GM12878 (cell line): ENCODE measurements around the gene MACF1. TPM values are rescaled to one million over a fixed set of nuclear protein-coding genes. Genes with fewer than 3 reads are reported as not detected.

Experiments
- BCL3 ChIP-seq: IDR thresholded peaks from 2 replicates; pipeline ENCODE4 v1.6.1; 2011; ENCODE audit warnings: borderline replicate concordance, low read depth, mild to moderate bottlenecking, moderate library complexity, low read length; ENCODE audit not compliant: insufficient read depth, poor library complexity, severe bottlenecking
- CBX3 ChIP-seq: fragments of 200-600 bp; sonication (generic); IDR thresholded peaks from 2 replicates; pipeline ENCODE4 v1.6.1; 2016; ENCODE audit warnings: low read depth, borderline replicate concordance
- CREB1 ChIP-seq: IDR thresholded peaks from 2 replicates; pipeline ENCODE4 v1.6.1; 2012; ENCODE audit warnings: low read depth, mild to moderate bottlenecking, inconsistent platforms
- EED ChIP-seq: sonication (generic); IDR thresholded peaks from 2 replicates; pipeline ENCODE4 v1.6.1; 2016; ENCODE audit warnings: antibody characterized with exemption, low read depth
- HDAC6 ChIP-seq: fragments of 200-600 bp; sonication (generic); IDR thresholded peaks from one replicate; pipeline ENCODE4 v1.8.0; 2017; ENCODE audit warnings: antibody characterized with exemption; ENCODE audit not compliant: unreplicated experiment
- HDGF ChIP-seq: fragments of 450-650 bp; IDR thresholded peaks from 2 replicates; pipeline ENCODE4 v1.6.1; 2016; ENCODE audit warnings: antibody characterized with exemption
- JUNB ChIP-seq: IDR thresholded peaks from 2 replicates; pipeline ENCODE4 v1.6.1; 2016; ENCODE audit warnings: antibody characterized with exemption, mild to moderate bottlenecking
- KAT2A ChIP-seq: conservative IDR thresholded peaks from 2 replicates; pipeline ENCODE4 v1.6.1; 2011; ENCODE audit warnings: low read depth, low read length; ENCODE audit not compliant: control insufficient read depth
- KLF5 ChIP-seq: fragments of 450-650 bp; IDR thresholded peaks from 2 replicates; pipeline ENCODE4 v1.6.1; 2014; ENCODE audit warnings: mild to moderate bottlenecking; ENCODE audit not compliant: partially characterized antibody
- NR2C1 ChIP-seq: fragments of 450-650 bp; IDR thresholded peaks from 2 replicates; pipeline ENCODE4 v1.6.1; 2017; ENCODE audit warnings: antibody characterized with exemption, mild to moderate bottlenecking, moderate library complexity
- SPI1 ChIP-seq: IDR thresholded peaks from 2 replicates; pipeline ENCODE4 v1.6.1; 2011; ENCODE audit warnings: low read depth, mild to moderate bottlenecking, low read length, moderate library complexity, borderline replicate concordance; ENCODE audit not compliant: insufficient read depth
- USF1 ChIP-seq: IDR thresholded peaks from 2 replicates; pipeline ENCODE4 v1.6.1; 2011; ENCODE audit warnings: borderline replicate concordance, low read depth, mild to moderate bottlenecking, moderate library complexity, mixed read lengths, low read length; ENCODE audit not compliant: insufficient read depth; ENCODE audit errors: extremely low read length
- ZBTB40 ChIP-seq: fragments of 450-650 bp; IDR thresholded peaks from 2 replicates; pipeline ENCODE4 v1.6.1; 2016; ENCODE audit warnings: mild to moderate bottlenecking, moderate library complexity, borderline replicate concordance
- polyA plus RNA-seq, 11 experiments: library from polyadenylated mRNA; depleted of rRNA in 4 of 11; unstranded in 6 of 11; stranded (reverse) in 5 of 11; fragments of >200 nt; fragmentation: Nextera tagmentation in 4 of 11; fragmentation: Illumina TruSeq in 1 of 11; extraction: Ambion mirVana in 4 of 11; extraction: Trizol in 1 of 11; gene quantifications; 1 replicate in 1 of 11; 2 replicates in 10 of 11; pipeline versions ENCODE4 v1.2.1 to v1.2.3, GENCODE V29; 2011 to 2016; ENCODE audit warnings: inconsistent platforms in 2 of 11, missing spikeins in 2 of 11, low read depth in 1 of 11
- total RNA-seq, 4 experiments: library from RNA; depleted of rRNA in 3 of 4; stranded (reverse); fragments of >200 nt in 3 of 4; fragmentation: Illumina TruSeq in 1 of 4; extraction: Trizol in 1 of 4; gene quantifications; 2 replicates each; pipeline versions ENCODE4 v1.2.1 to v1.2.3, GENCODE V29; 2013 to 2021
- TF ChIP-seq, protein P1 (sequence below): fragments of 450-650 bp; IDR thresholded peaks from 2 replicates; pipeline ENCODE4 v1.6.1; 2017; ENCODE audit warnings: mild to moderate bottlenecking, low read depth, inconsistent platforms; ENCODE audit not compliant: poor library complexity, severe bottlenecking
- TF ChIP-seq, protein P2 (sequence below): IDR thresholded peaks from 2 replicates; pipeline ENCODE4 v1.6.1; 2012; ENCODE audit warnings: mild to moderate bottlenecking, low read depth, low read length

MACF1 gene
- total and polyA plus RNA-seq, 10 of the 15 experiments (the other 5 are each of a cell fraction or from before 2014, with no cell fraction given), result 15.5 to 201 (median 76.9) TPM

DNA sequence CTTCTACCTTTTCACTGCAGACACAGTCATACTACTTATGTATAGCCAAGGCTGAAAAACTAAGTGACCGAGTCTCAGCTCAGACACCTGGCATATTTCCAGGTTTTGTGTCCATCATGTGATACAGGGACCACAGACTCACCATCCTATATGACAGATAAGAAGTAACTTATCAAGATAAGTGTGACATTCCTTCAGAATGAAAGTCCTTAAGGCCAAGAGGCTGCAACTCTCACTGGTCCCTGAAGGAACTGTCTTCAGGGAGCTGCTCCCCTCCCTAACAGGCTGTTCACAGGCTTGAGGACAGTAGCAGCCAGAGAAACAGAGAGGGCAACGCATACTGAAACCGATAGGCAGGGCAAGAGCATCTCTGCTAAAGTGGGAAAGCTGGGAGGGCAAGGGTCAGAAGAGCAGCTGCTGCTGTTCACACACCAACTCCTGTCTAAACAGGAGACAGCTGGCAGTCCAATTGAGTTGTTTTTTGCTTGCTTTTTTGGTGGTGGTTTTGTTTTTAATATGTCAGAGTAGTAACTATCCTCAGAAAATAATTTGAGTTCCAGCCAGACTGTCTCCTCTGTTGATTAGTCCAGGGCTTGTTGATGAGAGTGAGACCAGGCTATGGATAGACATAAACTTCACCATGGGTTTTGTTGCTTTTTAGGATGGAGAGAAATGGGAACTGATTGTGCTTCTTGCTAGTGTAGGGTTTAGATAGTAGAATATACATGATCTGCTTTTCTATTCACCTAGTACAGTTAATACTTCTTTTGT lies 67.7 kb downstream of the MACF1 start (continued):
- TF ChIP-seq, protein P1, sequence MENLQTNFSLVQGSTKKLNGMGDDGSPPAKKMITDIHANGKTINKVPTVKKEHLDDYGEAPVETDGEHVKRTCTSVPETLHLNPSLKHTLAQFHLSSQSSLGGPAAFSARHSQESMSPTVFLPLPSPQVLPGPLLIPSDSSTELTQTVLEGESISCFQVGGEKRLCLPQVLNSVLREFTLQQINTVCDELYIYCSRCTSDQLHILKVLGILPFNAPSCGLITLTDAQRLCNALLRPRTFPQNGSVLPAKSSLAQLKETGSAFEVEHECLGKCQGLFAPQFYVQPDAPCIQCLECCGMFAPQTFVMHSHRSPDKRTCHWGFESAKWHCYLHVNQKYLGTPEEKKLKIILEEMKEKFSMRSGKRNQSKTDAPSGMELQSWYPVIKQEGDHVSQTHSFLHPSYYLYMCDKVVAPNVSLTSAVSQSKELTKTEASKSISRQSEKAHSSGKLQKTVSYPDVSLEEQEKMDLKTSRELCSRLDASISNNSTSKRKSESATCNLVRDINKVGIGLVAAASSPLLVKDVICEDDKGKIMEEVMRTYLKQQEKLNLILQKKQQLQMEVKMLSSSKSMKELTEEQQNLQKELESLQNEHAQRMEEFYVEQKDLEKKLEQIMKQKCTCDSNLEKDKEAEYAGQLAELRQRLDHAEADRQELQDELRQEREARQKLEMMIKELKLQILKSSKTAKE, result peak; percentile 51
- no peak for TF ChIP-seq KLF5
- TF ChIP-seq SPI1, result no peak
- no peak for TF ChIP-seq KAT2A
- no peak for TF ChIP-seq ZBTB40
- no peak for TF ChIP-seq USF1
- 0 out of 2 replicates have a peak, but pooled peaks have one; percentile 50 for TF ChIP-seq HDGF
- no peak for TF ChIP-seq CBX3
- TF ChIP-seq EED, result peak; percentile 82
- TF ChIP-seq, protein P2, sequence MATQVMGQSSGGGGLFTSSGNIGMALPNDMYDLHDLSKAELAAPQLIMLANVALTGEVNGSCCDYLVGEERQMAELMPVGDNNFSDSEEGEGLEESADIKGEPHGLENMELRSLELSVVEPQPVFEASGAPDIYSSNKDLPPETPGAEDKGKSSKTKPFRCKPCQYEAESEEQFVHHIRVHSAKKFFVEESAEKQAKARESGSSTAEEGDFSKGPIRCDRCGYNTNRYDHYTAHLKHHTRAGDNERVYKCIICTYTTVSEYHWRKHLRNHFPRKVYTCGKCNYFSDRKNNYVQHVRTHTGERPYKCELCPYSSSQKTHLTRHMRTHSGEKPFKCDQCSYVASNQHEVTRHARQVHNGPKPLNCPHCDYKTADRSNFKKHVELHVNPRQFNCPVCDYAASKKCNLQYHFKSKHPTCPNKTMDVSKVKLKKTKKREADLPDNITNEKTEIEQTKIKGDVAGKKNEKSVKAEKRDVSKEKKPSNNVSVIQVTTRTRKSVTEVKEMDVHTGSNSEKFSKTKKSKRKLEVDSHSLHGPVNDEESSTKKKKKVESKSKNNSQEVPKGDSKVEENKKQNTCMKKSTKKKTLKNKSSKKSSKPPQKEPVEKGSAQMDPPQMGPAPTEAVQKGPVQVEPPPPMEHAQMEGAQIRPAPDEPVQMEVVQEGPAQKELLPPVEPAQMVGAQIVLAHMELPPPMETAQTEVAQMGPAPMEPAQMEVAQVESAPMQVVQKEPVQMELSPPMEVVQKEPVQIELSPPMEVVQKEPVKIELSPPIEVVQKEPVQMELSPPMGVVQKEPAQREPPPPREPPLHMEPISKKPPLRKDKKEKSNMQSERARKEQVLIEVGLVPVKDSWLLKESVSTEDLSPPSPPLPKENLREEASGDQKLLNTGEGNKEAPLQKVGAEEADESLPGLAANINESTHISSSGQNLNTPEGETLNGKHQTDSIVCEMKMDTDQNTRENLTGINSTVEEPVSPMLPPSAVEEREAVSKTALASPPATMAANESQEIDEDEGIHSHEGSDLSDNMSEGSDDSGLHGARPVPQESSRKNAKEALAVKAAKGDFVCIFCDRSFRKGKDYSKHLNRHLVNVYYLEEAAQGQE, result no peak
- no peak for TF ChIP-seq BCL3
- peak; percentile 79 for TF ChIP-seq JUNB
- no peak for TF ChIP-seq HDAC6
- peak; percentile 9; the same call in 1 of the 2 replicates for TF ChIP-seq CREB1
- peak; percentile 89 for TF ChIP-seq NR2C1
